DOHH2 (cell line): ENCODE measurements around the gene TMEM126A.
A peak's percentile ranks its signal among the peaks of the same experiment; 100 is the strongest.

Source experiments
- H3F3A ChIP-seq: fragments of 200-600 bp; sonication (generic), shearing (Covaris generic); 2 replicates; pipeline ENCODE4 v1.6.0; 2016; ENCODE audit warnings: antibody characterized with exemption, mild to moderate bottlenecking; ENCODE audit not compliant: control insufficient read depth, insufficient read depth
- H3K27ac ChIP-seq: fragments of 200-600 bp; sonication (generic); 2 replicates; pipeline ENCODE4 v1.5.1; 2014; ENCODE audit warnings: low read depth, mild to moderate bottlenecking, low read length, moderate library complexity
- H3K27me3 ChIP-seq: fragments of 200-600 bp; sonication (generic); 2 replicates; pipeline ENCODE4 v1.6.1; 2014; ENCODE audit warnings: mild to moderate bottlenecking, low read length, mixed read lengths; ENCODE audit not compliant: control insufficient read depth
- H3K36me3 ChIP-seq: fragments of 200-600 bp; sonication (generic); 2 replicates; pipeline ENCODE4 v1.6.1; 2014; ENCODE audit warnings: mild to moderate bottlenecking, low read length, moderate library complexity, mixed read lengths; ENCODE audit not compliant: control insufficient read depth
- H3K4me1 ChIP-seq: fragments of 200-600 bp; sonication (generic); 2 replicates; pipeline ENCODE4 v1.6.1; 2014; ENCODE audit warnings: mild to moderate bottlenecking, low read length, mixed read lengths; ENCODE audit not compliant: control insufficient read depth
- H3K4me2 ChIP-seq: fragments of 200-600 bp; sonication (generic); 2 replicates; pipeline ENCODE4 v1.6.0; 2014; ENCODE audit warnings: mild to moderate bottlenecking, low read length, moderate library complexity
- H3K4me3 ChIP-seq: fragments of 200-600 bp; sonication (generic); 2 replicates; pipeline ENCODE4 v1.5.1; 2014; ENCODE audit warnings: mild to moderate bottlenecking, low read length, mixed read lengths
- H3K79me2 ChIP-seq: fragments of 200-600 bp; sonication (generic); 2 replicates; pipeline ENCODE4 v1.6.1; 2014; ENCODE audit warnings: mild to moderate bottlenecking, low read length, mixed read lengths; ENCODE audit not compliant: control insufficient read depth
- H3K9me2 ChIP-seq: fragments of 200-600 bp; sonication (generic); replicated peaks from 2 replicates; pipeline ENCODE4 v1.6.1; 2014; ENCODE audit warnings: mild to moderate bottlenecking, low read length, mixed read lengths; ENCODE audit not compliant: control insufficient read depth
- H3K9me3 ChIP-seq: fragments of 200-600 bp; sonication (generic); 2 replicates; pipeline ENCODE4 v1.6.1; 2014; ENCODE audit warnings: antibody characterized with exemption, low read length, mixed read lengths; ENCODE audit not compliant: control insufficient read depth, insufficient read depth
- H4K20me1 ChIP-seq: fragments of 200-600 bp; sonication (generic); 2 replicates; pipeline ENCODE4 v1.6.0; 2014; ENCODE audit warnings: low read depth, mild to moderate bottlenecking, antibody characterized with exemption, low read length, moderate library complexity; ENCODE audit not compliant: control insufficient read depth, insufficient read depth
- CTCF ChIP-seq: fragments of 200-600 bp; sonication (generic); IDR thresholded peaks from one replicate; pipeline ENCODE4 v1.5.1; 2014; ENCODE audit warnings: antibody characterized with exemption, mild to moderate bottlenecking, low read depth, low read length; ENCODE audit not compliant: poor library complexity, severe bottlenecking
- EZH2phosphoT487 ChIP-seq: fragments of 200-600 bp; sonication (generic); IDR thresholded peaks from 2 replicates; pipeline ENCODE4 v1.6.1; 2017; ENCODE audit warnings: borderline replicate concordance, mild to moderate bottlenecking, antibody characterized with exemption, low read length, moderate library complexity, mixed read lengths

The TMEM126A gene

GRCh38 chr11:85634747-85635146 is 13.0 kb upstream of the TMEM126A start:
- Histone ChIP-seq H3K36me3 (peaks cover 57% of the 10 kb centered on the region), H3K9me2 (no peaks in the 10 kb centered on the region), H3K4me3 (no peak overlapping the region), H3K4me1 (peaks cover 3% of the 10 kb centered on the region), H3K9me3 (no peaks in the 10 kb centered on the region), H3K4me2 (no peak overlapping the region), H4K20me1 (no peaks in the 10 kb centered on the region), H3K27ac (no peak overlapping the region), H3K27me3 (no peaks in the 10 kb centered on the region), H3K79me2 (peaks cover 28% of the 10 kb centered on the region), H3F3A (0 out of 2 replicates have a peak, but pooled peaks cover 2% of the 10 kb centered on the region)
- TF ChIP-seq CTCF (no peak), EZH2phosphoT487 (no peak)

- Histone ChIP-seq H3K4me2 (no peak overlapping the region), H3K9me3 (no peaks in the 10 kb centered on the region), H3K9me2 (no peaks in the 10 kb centered on the region), H3K36me3 (peaks cover 3% of the 10 kb centered on the region; the same call in 1 of the 2 replicates), H3K27me3 (peaks cover 13% of the 10 kb centered on the region), H3K27ac (no peak overlapping the region), H3K4me1 (peaks cover 11% of the 10 kb centered on the region), H3K79me2 (peaks cover 4% of the 10 kb centered on the region), H3F3A (peaks cover 6% of the 10 kb centered on the region; the same call in 1 of the 2 replicates), H4K20me1 (no peaks in the 10 kb centered on the region), H3K4me3 (no peak overlapping the region)
- TF ChIP-seq EZH2phosphoT487 (no peak), CTCF (no peak)
Measured at GRCh38 chr11:85643191-85643614, 4.6 kb upstream of the TMEM126A start.

GRCh38 chr11:85647078-85647477 is 689 bp upstream of the TMEM126A start:
- H3K79me2 ChIP-seq = peaks cover 29% of the 10 kb centered on the region
- no peak for TF ChIP-seq EZH2phosphoT487
- no peak for TF ChIP-seq CTCF
- H3K4me3 ChIP-seq = peak overlapping the region; percentile 73
- H4K20me1 ChIP-seq = no peaks in the 10 kb centered on the region; the same call in 1 of the 2 replicates
- peaks cover 7% of the 10 kb centered on the region; the same call in 1 of the 2 replicates for H3F3A ChIP-seq
- peak overlapping the region; percentile 70 for H3K4me2 ChIP-seq
- peaks cover 13% of the 10 kb centered on the region for H3K36me3 ChIP-seq
- peak overlapping the region; percentile 32 for H3K27ac ChIP-seq
- H3K9me2 ChIP-seq = no peaks in the 10 kb centered on the region
- H3K27me3 ChIP-seq = peaks cover 11% of the 10 kb centered on the region
- no peaks in the 10 kb centered on the region for H3K9me3 ChIP-seq
- peaks cover 26% of the 10 kb centered on the region for H3K4me1 ChIP-seq

- Histone ChIP-seq H3K79me2 (peaks cover 46% of the 10 kb centered on the region), H3F3A (peaks cover 32% of the 10 kb centered on the region), H3K4me2 (no peak overlapping the region), H3K27ac (no peak overlapping the region), H3K27me3 (no peaks in the 10 kb centered on the region), H3K4me1 (peaks cover 20% of the 10 kb centered on the region), H3K4me3 (no peak overlapping the region), H3K36me3 (peaks cover 39% of the 10 kb centered on the region), H3K9me3 (no peaks in the 10 kb centered on the region), H4K20me1 (peaks cover 9% of the 10 kb centered on the region), H3K9me2 (no peaks in the 10 kb centered on the region)
- TF ChIP-seq CTCF = no peak
- TF ChIP-seq EZH2phosphoT487 = no peak
Measured at GRCh38 chr11:85651118-85651517, 3.4 kb downstream of the TMEM126A start.
